ENCODE measurements around the gene SPON2.

The SPON2 gene

GRCh38 chr4:1154126-1154522 lies 18.3 kb downstream of the SPON2 start:
- H3K27me3 ChIP-seq (ENCODE audit: insufficient read depth, low read length, poor library complexity, severe bottlenecking): no peaks in the 10 kb centered on the region
- H3K36me3 ChIP-seq (ENCODE audit: insufficient read depth, low read length): no peaks in the 10 kb centered on the region
- no peaks in the 10 kb centered on the region for H3K79me2 ChIP-seq (ENCODE audit: insufficient read depth, low read length)
- no peaks in the 10 kb centered on the region for H4K20me1 ChIP-seq (ENCODE audit: insufficient read depth, low read length, poor library complexity, severe bottlenecking)
- no peak overlapping the region for H3K9ac ChIP-seq (ENCODE audit: low read depth, low read length, poor library complexity, severe bottlenecking)
- H3K4me2 ChIP-seq (ENCODE audit: low read depth, low read length, poor library complexity, severe bottlenecking): no peak overlapping the region
- peaks cover 21% of the 10 kb centered on the region; the same call in 1 of the 2 replicates for H3K9me3 ChIP-seq (ENCODE audit: insufficient read depth, low read depth, low read length)
- H3F3A ChIP-seq (ENCODE audit: low read depth): no peaks in the 10 kb centered on the region
- no peaks in the 10 kb centered on the region for H3K4me1 ChIP-seq (ENCODE audit: insufficient read depth, low read length, poor library complexity, severe bottlenecking)
- H2AFZ ChIP-seq (ENCODE audit: low read length): no peak overlapping the region
- no peak overlapping the region for H3K4me3 ChIP-seq (ENCODE audit: low read length, poor library complexity, severe bottlenecking)
- H3K9me2 ChIP-seq (replicated peaks; ENCODE audit: low read depth, low read length): no peaks in the 10 kb centered on the region
- TF ChIP-seq EZH2phosphoT487 (IDR thresholded peaks at IDR 0.05; ENCODE audit: borderline replicate concordance): no peak
- TF ChIP-seq CTCF (conservative IDR thresholded peaks at IDR 0.05; ENCODE audit: low read length): no peak

- Histone ChIP-seq H4K20me1 (ENCODE audit: insufficient read depth, low read length, poor library complexity, severe bottlenecking) (no peaks in the 10 kb centered on the region), H3K27me3 (ENCODE audit: insufficient read depth, low read length, poor library complexity, severe bottlenecking) (no peaks in the 10 kb centered on the region), H3K4me3 (ENCODE audit: low read length, poor library complexity, severe bottlenecking) (no peak overlapping the region), H3K9me2 (replicated peaks; ENCODE audit: low read depth, low read length) (no peaks in the 10 kb centered on the region), H3F3A (ENCODE audit: low read depth) (no peaks in the 10 kb centered on the region), H2AFZ (ENCODE audit: low read length) (no peak overlapping the region), H3K79me2 (ENCODE audit: insufficient read depth, low read length) (no peaks in the 10 kb centered on the region), H3K9ac (ENCODE audit: low read depth, low read length, poor library complexity, severe bottlenecking) (no peak overlapping the region), H3K4me2 (ENCODE audit: low read depth, low read length, poor library complexity, severe bottlenecking) (no peak overlapping the region), H3K36me3 (ENCODE audit: insufficient read depth, low read length) (no peaks in the 10 kb centered on the region), H3K4me1 (ENCODE audit: insufficient read depth, low read length, poor library complexity, severe bottlenecking) (no peaks in the 10 kb centered on the region), H3K9me3 (ENCODE audit: insufficient read depth, low read depth, low read length) (peaks cover 21% of the 10 kb centered on the region; the same call in 1 of the 2 replicates)
- TF ChIP-seq CTCF (conservative IDR thresholded peaks at IDR 0.05; ENCODE audit: low read length): no peak
- no peak for TF ChIP-seq EZH2phosphoT487 (IDR thresholded peaks at IDR 0.05; ENCODE audit: borderline replicate concordance)
Observed at GRCh38 chr4:1153567-1154090, 18.8 kb downstream of the SPON2 start.

GRCh38 chr4:1152290-1152689 lies 20.1 kb downstream of the SPON2 start:
- Histone ChIP-seq H3K4me3 (ENCODE audit: low read length, poor library complexity, severe bottlenecking) (no peak overlapping the region), H4K20me1 (ENCODE audit: insufficient read depth, low read length, poor library complexity, severe bottlenecking) (no peaks in the 10 kb centered on the region), H2AFZ (ENCODE audit: low read length) (no peak overlapping the region), H3K79me2 (ENCODE audit: insufficient read depth, low read length) (no peaks in the 10 kb centered on the region), H3K9me2 (replicated peaks; ENCODE audit: low read depth, low read length) (no peaks in the 10 kb centered on the region), H3K4me1 (ENCODE audit: insufficient read depth, low read length, poor library complexity, severe bottlenecking) (no peaks in the 10 kb centered on the region), H3K36me3 (ENCODE audit: insufficient read depth, low read length) (no peaks in the 10 kb centered on the region), H3K27me3 (ENCODE audit: insufficient read depth, low read length, poor library complexity, severe bottlenecking) (no peaks in the 10 kb centered on the region), H3K9me3 (ENCODE audit: insufficient read depth, low read depth, low read length) (peaks cover 10% of the 10 kb centered on the region; the same call in 1 of the 2 replicates), H3F3A (ENCODE audit: low read depth) (no peaks in the 10 kb centered on the region), H3K9ac (ENCODE audit: low read depth, low read length, poor library complexity, severe bottlenecking) (no peak overlapping the region), H3K4me2 (ENCODE audit: low read depth, low read length, poor library complexity, severe bottlenecking) (no peak overlapping the region)
- TF ChIP-seq CTCF (conservative IDR thresholded peaks at IDR 0.05; ENCODE audit: low read length) (no peak), EZH2phosphoT487 (IDR thresholded peaks at IDR 0.05; ENCODE audit: borderline replicate concordance) (no peak)
